ENCODE data around the gene IMMP2L. TPM values are rescaled to one million over a fixed set of nuclear protein-coding genes. Genes with fewer than 3 reads are reported as not detected.

IMMP2L gene
- total and polyA plus RNA-seq, 2 donors (not counting 3 experiments of a cell fraction or from before 2014, with no cell fraction given), result 9.9 to 11.8 TPM

GRCh38 chr7:110626414-110626813 is 935.9 kb downstream of the IMMP2L start:
- dilution Hi-C loops (cut with MboI; ENCODE audit: extremely low pct_ligation_motif_present, low sequenced_read_pairs), result no loop called here
- no peak overlapping the region for H3K9ac ChIP-seq (replicated peaks; ENCODE audit: extremely low read depth, insufficient read depth, low read length)
- H3K36me3 ChIP-seq (ENCODE audit: control insufficient read depth in 2 of 2, extremely low read depth in 1 of 2, insufficient read depth in 2 of 2, low read length in 2 of 2), result no peaks in the 10 kb centered on the region
- FAIRE-seq (no peak), DNase-seq (ENCODE audit: low read depth, low spot score) (no peak)
- H3K4me3 ChIP-seq (replicated peaks in 1 of 3; ENCODE audit: insufficient read depth in 1 of 3, low read depth in 1 of 3, low read length in 3 of 3), result no peak overlapping the region
- POLR2A ChIA-PET, result no interaction called here
- CTCF ChIA-PET, result no interaction called here
- H2AFZ ChIP-seq (ENCODE audit: low read depth, low read length), result no peak overlapping the region
- no peak for TF ChIP-seq FOS (IDR thresholded peaks at IDR 0.05; ENCODE audit: borderline replicate concordance, insufficient read depth, low read length)
- TF ChIP-seq JUN (IDR thresholded peaks at IDR 0.05; ENCODE audit: borderline replicate concordance, insufficient read depth, insufficient read length, low read depth), result no peak
- no peak for TF ChIP-seq GATA2 (IDR thresholded peaks at IDR 0.05; ENCODE audit: insufficient read depth, insufficient read length, low read depth, low read length)
- H3K79me2 ChIP-seq (ENCODE audit: control insufficient read depth, insufficient read depth, low read length), result no peaks in the 10 kb centered on the region
- H3K9me3 ChIP-seq (replicated peaks; ENCODE audit: control insufficient read depth, insufficient read depth, low read length), result no peaks in the 10 kb centered on the region
- H3K9me1 ChIP-seq (replicated peaks; ENCODE audit: control insufficient read depth, extremely low read depth, insufficient read depth, low read length), result no peaks in the 10 kb centered on the region
- H3K27ac ChIP-seq (ENCODE audit: insufficient read depth, low read depth, low read length), result no peak overlapping the region
- H3K27me3 ChIP-seq (ENCODE audit: control insufficient read depth in 2 of 2, insufficient read depth in 2 of 2, low read length in 2 of 2), result no peaks in the 10 kb centered on the region
- H4K20me1 ChIP-seq (replicated peaks; ENCODE audit: control insufficient read depth, extremely low read depth, insufficient read depth, low read length), result no peaks in the 10 kb centered on the region
- intact Hi-C loops (cut with micrococcal nuclease), result no loop called here
- no TSS peak for BruUV-seq (replicated peaks)
- no peak overlapping the region for H3K4me2 ChIP-seq (ENCODE audit: insufficient read depth, low read length)
- no peaks in the 10 kb centered on the region for H3K4me1 ChIP-seq (ENCODE audit: control insufficient read depth, extremely low read depth, insufficient read depth, low read length)

DNA sequence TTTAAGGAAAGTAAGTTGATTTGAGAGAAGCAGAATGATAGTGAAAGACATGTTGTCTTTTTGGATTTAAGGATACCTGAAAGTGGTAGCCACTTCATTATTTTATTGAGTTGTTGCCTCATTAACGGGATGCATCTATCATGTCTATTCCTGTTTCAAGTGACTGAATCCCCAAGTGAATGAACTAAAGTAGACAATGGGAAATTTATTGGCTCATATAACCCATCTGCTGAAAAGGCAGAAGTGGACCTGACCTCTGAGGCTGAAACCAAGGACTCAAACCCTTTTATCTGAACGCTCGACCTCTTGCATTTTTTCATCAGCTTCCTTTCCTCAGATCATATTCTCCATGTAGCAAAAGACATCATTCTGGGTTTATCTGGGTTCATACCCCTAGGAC is 937.0 kb downstream of the IMMP2L start:
- CTCF ChIA-PET, result no interaction called here
- intact Hi-C loops (cut with micrococcal nuclease), result no loop called here
- H2AFZ ChIP-seq (ENCODE audit: low read depth, low read length), result no peak overlapping the region

More for the DNA sequence above, 937.0 kb downstream of the IMMP2L start:
- BruUV-seq (replicated peaks), result no TSS peak
- no peak overlapping the region for H3K9ac ChIP-seq (replicated peaks; ENCODE audit: extremely low read depth, insufficient read depth, low read length)
- TF ChIP-seq GATA2 (IDR thresholded peaks at IDR 0.05; ENCODE audit: insufficient read depth, insufficient read length, low read depth, low read length), result no peak
- FAIRE-seq, result no peak
- dilution Hi-C loops (cut with MboI; ENCODE audit: extremely low pct_ligation_motif_present, low sequenced_read_pairs), result no loop called here
- no peaks in the 10 kb centered on the region for H3K79me2 ChIP-seq (ENCODE audit: control insufficient read depth, insufficient read depth, low read length)
- no peaks in the 10 kb centered on the region for H3K4me1 ChIP-seq (ENCODE audit: control insufficient read depth, extremely low read depth, insufficient read depth, low read length)
- no peaks in the 10 kb centered on the region for H3K36me3 ChIP-seq (ENCODE audit: control insufficient read depth in 2 of 2, extremely low read depth in 1 of 2, insufficient read depth in 2 of 2, low read length in 2 of 2)
- no peak for DNase-seq (ENCODE audit: low read depth, low spot score)
- H3K27ac ChIP-seq (ENCODE audit: insufficient read depth, low read depth, low read length), result no peak overlapping the region
- no peaks in the 10 kb centered on the region for H3K9me3 ChIP-seq (replicated peaks; ENCODE audit: control insufficient read depth, insufficient read depth, low read length)
- H3K27me3 ChIP-seq (ENCODE audit: control insufficient read depth in 2 of 2, insufficient read depth in 2 of 2, low read length in 2 of 2), result no peaks in the 10 kb centered on the region
- H3K9me1 ChIP-seq (replicated peaks; ENCODE audit: control insufficient read depth, extremely low read depth, insufficient read depth, low read length), result no peaks in the 10 kb centered on the region
- no peaks in the 10 kb centered on the region for H4K20me1 ChIP-seq (replicated peaks; ENCODE audit: control insufficient read depth, extremely low read depth, insufficient read depth, low read length)
- POLR2A ChIA-PET, result no interaction called here
- no peak overlapping the region for H3K4me3 ChIP-seq (replicated peaks in 1 of 3; ENCODE audit: insufficient read depth in 1 of 3, low read depth in 1 of 3, low read length in 3 of 3)
- H3K4me2 ChIP-seq (ENCODE audit: insufficient read depth, low read length), result no peak overlapping the region
